Measurements from ENCODE around the gene ALG2. TPM values are rescaled to one million over a fixed set of nuclear protein-coding genes. Genes with fewer than 3 reads are reported as not detected.
"Not testable (repeated sequence)": the region's sequence is repeated elsewhere in the genome, so short reads cannot be mapped to it uniquely, and the experiment has no call there.

ALG2 gene
- total RNA-seq, 1 donor from 2014 or later, result 32.6 TPM

DNA sequence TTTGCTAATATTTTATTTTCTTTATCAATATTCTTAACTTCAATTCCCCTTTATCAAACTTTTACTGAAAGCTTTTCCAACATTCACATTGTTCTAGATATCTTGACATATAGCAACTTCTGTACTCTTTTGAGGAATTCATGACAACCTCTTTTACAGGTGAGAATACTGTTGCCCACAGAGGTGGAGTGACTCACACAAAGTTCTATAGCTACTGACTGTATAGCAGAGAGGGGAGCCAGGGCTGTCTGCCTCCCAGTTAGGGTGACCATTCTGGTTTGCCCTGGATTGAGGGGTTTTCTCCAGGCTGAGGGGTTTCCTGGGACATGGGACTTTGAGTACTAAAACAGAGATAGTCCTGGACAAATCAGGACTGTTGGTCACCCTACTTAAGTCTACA is 16.6 kb upstream of the ALG2 start:
- no peak for DNase-seq (ENCODE audit: low read depth in 2 of 2)

GRCh38 chr9:99237849-99238248 is 16.1 kb upstream of the ALG2 start:
- not testable (repeated sequence) for DNase-seq (ENCODE audit: low read depth in 2 of 2)

DNA sequence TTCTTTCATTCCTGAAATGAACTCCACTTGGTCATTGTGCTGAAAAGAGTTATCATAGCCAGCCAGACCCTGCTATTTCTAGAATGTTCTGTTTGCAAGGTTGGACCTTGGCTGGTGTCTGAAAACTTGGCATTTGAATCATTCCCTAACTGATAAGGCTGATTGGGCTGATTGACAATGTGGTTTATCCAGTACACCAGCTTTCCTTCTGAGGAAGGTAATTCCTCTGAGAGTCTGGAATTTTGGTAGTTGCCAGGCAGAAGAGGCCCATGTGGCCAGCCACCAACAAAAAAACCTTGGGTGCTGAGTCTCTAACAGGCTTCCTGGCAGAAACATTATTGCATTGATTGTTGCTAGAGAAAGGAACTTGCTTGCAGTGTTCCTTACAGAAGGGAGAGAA is 15.6 kb upstream of the ALG2 start:
- DNase-seq (ENCODE audit: low read depth in 2 of 2), result no peak

- no peak for DNase-seq (ENCODE audit: low read depth in 2 of 2)
Observed at GRCh38 chr9:99235926-99236634, 14.3 kb upstream of the ALG2 start.

GRCh38 chr9:99235069-99235468 is 13.3 kb upstream of the ALG2 start:
- no peak for DNase-seq (ENCODE audit: low read depth in 2 of 2)

DNA sequence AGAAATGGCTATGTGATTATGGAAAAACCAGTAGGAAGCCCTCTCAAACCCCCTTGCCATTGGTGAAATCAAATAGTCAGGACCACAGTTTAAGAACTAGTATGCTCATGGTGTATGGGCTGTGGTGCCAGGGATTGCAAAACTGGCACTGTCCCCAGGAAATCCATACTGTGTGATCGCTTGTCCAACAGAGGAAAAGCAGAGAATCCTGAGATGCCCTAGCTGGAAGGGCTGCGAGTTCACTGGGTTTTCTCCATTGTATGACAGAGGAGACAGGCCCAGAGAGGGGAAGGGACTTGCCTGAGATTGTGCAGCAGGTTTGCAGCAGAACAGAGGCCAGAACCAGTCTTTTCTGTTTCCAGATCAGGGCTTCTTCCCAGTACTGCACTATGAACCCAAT is 12.9 kb upstream of the ALG2 start:
- DNase-seq (ENCODE audit: low read depth in 2 of 2), result no peak

DNA sequence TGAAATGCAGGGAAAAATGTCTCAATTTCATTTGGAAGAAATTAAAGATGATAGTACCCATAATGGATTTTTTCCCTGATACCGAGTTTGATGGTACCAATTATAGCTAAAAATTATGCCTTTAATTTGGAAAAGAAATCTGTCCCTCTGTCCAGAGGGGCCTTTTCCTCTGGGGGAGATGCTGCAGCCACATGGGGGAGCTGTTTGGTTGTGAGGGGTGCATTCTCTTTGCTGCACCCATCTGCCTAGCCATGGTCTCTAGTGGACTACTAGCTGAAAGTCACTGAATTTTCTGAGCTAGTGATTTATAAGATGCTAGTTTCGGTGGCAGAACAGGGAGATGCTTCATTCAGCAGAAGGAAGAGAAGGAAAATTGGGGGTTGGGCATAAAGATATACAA is 10.0 kb upstream of the ALG2 start:
- DNase-seq (ENCODE audit: low read depth in 2 of 2), result peak in 1 of 2 donors; percentile 21

- no peak for DNase-seq (ENCODE audit: low read depth in 2 of 2)
Observed at GRCh38 chr9:99230206-99230605, 8.5 kb upstream of the ALG2 start.

DNA sequence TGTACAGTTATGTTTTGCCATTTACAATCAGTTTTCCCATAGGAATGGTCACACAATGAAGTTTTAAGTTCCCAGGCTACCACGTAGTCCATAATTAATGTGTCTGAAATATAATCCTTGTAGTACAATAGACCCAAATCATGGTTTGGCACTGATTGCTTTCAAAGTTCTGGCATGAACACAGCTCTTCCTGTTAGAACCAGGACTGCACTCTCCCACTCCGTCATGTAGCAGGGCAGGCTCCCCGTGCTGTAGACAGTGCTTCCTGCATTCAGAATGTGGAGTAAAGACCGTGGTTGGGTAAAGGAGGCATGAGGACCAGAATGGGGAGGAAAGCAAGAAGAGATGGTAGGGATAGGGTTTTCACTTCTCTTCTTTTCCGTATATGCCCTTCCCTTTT is 4.3 kb upstream of the ALG2 start:
- peak; percentile 68 to 77 for DNase-seq (ENCODE audit: low read depth in 2 of 2)

DNA sequence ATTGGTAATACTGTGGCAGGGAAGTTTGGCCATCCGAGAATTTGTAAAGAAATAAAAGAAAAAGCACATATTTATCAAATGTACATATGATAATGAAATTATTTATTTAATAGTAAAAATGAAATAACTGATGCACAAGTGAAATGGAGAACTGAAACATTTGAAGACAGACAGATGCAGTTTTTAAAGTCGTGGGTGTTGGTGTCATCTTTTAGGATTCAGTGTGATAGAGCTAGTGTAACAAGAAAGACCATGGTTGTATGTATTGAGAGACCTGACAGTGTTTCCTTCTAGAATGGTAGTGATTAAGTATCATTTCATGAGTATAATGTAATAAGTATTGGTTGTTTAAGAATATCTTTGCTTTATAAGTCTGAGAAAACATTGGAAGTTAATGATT is 2.7 kb upstream of the ALG2 start:
- DNase-seq (ENCODE audit: low read depth in 2 of 2), result no peak

DNA sequence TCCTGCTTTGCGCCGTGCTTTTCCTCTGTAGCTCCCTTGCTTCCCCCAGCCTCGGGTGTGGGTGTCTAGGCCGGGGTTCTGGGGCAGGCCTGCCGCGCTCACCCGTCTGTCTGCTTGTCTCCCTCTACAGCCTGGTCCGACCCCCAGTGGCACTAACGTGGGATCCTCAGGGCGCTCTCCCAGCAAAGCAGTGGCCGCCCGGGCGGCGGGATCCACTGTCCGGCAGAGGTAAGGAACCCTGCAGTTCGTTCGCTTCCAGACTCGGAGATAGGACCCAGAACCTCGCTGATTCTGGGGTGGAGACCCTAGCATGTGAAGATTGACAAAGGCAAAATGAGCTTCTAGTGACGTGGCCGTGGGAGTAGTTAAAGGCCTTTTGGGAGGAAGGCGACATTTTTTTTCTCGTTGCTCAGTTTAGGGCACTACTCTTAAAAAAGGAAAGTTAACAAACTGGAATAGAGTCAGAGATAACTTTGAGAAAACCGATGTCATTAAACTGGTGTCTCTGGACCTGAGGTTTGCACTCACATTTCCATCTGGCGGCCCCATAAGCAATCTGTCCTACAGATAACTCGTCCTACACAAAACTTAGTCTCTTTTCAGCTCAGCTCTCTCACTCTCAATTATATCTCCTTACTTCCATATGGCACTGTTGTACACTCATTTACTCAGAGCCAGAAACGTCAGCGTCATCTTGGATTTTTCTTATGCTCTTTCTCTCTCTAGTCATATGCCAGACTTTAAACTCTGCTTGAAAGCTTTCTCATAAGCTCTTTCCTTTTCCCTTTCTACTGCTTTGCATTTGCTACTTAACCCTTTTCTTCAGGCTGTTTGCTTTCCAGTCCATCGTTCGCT is 901 bp upstream of the ALG2 start:
- DNase-seq (ENCODE audit: low read depth in 2 of 2), result peak; percentile 23 to 64

DNA sequence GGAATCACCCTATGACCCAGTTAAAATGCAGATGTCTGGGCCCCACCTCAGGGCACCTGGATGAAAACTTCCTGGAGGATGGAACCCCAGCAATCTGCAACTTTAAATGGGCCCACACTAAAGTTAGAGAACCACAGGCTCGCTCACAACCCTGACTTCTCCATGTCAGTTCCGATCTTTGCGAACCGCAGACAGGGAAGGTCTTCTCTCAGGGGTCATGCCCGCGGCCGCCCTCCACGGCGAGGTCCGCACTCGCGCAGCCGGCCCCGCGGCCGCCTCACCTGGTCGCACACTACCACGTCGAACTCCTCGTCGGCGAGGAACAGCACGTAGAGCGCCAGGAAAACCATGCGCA is 499 bp downstream of the ALG2 start:
- DNase-seq (ENCODE audit: low read depth in 2 of 2), result no peak

DNA sequence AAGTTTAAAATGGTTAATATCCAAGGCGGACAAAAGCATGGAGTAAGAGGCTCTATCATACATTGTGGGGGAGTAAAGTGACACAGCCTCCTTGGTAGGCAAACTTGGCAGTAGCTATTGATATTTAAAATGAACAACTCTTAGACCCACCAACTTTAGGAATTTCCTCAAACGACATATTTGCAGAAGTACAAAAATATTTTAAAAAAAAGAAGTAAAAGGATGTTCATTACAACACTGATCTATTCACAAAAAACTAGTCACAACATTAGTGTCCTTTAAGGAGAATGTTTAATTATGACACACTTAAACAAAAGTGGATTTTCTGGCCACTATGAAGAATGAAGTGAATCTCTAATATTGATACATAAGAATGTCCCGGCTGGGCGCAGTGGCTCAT is 1.7 kb downstream of the ALG2 start:
- DNase-seq (ENCODE audit: low read depth in 2 of 2), result no peak

DNA sequence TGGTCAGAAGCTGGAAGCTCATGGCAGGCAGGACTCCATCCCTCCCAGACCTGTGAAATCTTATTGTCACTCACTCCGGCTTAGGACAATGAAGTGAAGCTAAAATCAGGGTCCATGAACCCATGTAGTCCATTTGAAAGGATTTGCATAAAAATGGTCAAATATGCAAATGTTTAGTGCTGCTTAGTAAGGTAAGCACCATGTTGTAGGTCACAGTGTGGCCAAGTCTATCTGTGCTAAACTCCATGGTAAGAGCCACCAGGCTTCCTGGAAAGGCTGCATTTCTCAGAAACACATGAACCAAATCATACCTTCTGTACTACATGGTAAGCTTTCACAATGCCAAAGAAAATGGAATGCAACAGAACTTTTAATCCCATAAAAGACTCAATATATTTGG is 5.7 kb downstream of the ALG2 start:
- no peak for DNase-seq (ENCODE audit: low read depth in 2 of 2)

DNA sequence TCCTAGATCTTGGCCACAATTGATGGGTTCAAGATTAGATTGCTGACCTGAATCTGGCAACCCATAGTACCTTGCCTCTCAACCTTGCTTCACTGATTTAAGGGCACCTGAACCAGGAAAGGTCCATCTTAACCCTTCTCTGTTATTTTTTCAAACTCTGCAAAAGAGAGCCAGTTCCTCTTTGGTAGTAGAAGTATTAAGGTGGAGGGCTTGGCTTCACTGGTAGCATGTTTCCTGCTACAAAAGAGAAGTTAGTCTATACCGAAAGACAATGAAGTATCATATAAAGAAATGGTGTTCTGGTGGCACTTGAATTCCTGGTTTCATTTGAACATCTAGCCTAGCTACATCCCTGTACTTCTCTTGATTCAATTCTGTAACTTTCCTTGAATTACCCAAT is 8.5 kb downstream of the ALG2 start:
- no peak for DNase-seq (ENCODE audit: low read depth in 2 of 2)

GRCh38 chr9:99211746-99212145 is 10.0 kb downstream of the ALG2 start:
- no peak for DNase-seq (ENCODE audit: low read depth in 2 of 2)

DNA sequence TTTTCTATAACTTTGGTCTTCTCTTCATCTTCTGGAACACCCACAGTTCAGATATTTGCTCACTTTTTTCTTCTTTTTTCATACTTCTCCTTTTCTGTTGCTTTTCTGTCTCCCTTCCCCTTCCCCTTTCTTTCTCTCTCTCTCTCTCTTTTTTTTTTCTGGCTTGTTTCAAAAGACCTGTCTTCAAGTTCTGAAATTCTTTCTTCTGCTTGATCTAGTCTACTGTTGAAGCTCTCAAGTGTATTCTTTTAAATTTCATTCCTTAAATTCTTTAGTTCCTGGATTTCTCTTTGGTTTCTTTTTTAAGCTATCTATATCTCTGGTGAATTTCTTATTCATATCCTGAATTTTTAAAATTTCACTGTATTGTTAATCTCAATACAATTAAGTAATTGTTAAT is 11.2 kb downstream of the ALG2 start:
- no peak for DNase-seq (ENCODE audit: low read depth in 2 of 2)

GRCh38 chr9:99201603-99202002 is 20.1 kb downstream of the ALG2 start:
- no peak for DNase-seq (ENCODE audit: low read depth in 2 of 2)

DNA sequence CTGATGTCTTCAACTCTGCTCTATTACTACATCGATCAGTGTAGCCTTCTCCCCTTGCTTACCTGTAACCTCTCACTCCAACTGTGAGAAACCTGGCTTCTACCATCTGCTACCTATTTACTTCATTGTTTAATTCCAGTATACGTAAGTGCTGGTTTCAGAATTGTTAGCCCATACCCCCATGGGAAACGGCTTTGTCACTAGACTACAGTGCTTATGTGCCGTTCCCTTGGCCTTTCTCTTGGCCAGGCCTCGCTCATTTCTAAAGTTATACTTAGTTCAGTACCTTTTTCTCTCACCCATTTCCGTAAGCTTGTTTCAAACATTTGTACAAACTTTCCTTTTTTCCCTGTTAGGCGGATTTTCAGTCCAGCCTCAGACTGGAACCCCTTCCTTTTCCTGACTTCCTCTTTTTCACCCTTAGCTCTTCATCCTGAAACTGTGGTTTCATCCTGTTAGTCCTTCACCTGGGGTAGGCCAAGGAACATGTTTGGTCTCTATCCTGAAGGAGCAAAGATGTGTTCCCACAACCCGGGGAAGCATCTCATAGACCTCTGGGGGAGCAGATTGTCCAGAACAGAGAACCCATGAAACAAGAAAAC is 21.7 kb downstream of the ALG2 start:
- DNase-seq (ENCODE audit: low read depth in 2 of 2), result no peak

GRCh38 chr9:99197987-99198386 is 23.8 kb downstream of the ALG2 start:
- DNase-seq (ENCODE audit: low read depth in 2 of 2), result no peak

DNA sequence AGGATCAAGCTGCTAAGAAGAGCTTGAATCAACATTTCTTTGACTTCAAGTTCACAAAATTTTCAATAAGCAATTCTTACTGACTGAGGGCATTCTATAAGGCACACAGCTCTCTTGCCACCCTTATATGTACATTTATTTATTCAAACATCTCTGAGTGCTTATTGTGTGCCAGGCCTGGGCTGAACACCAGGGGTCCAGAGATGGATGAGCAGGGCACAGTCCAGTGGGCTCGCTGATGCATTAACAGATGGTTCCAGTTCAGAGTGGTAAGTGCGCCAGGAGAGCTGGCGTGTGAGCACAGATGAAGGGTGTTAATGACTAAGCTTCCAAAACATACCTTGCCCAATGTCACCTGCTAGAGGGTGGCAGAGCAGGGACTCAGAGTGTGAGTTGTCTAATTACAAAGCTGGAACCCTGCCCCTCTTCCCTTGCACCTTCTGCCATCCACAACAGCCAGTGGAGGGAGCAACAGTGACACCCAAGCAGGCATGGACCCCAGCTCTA is 24.6 kb downstream of the ALG2 start:
- no peak for DNase-seq (ENCODE audit: low read depth in 2 of 2)

DNA sequence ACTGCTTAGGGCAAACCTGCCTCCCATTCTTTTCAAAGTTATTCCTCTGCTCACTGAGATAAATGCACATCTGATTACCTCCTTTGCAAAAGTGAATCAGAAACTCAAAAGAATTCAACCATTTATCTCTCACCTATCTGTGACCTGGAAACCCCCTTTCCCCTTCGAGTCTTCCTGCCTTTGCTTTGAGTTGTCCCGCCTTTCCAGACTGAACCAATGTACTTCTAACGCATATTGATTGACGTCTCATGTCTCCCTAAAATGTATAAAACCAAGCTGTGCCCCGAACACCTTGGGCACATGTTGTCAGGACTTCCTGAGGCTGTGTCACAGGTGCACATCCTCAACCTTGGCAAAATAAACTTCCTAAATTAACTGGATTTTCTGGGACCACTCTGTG is 25.3 kb downstream of the ALG2 start:
- not testable (repeated sequence) for DNase-seq (ENCODE audit: low read depth in 2 of 2)

DNA sequence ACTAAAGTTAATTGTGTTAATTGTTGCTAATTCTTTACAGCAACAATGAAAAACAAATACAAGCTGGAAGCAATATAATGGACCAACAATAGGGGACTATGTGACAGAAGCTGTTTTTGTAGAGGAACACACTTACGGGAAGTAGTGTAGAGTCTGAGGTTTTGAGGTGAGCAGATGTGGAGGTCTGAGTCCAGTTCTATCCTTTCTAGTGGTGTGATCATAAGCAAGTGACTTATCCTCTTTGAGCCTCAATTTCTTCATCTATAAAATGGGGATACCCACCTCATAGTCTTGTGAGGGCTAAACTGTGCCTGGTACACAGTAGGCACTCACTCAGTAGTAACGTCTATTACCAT is 28.3 kb downstream of the ALG2 start:
- no peak for DNase-seq (ENCODE audit: low read depth in 2 of 2)

Measured in dermis microvascular lymphatic vessel endothelial cell (primary cell).